ENCODE data around the gene B4GALT6.

B4GALT6 gene

DNA sequence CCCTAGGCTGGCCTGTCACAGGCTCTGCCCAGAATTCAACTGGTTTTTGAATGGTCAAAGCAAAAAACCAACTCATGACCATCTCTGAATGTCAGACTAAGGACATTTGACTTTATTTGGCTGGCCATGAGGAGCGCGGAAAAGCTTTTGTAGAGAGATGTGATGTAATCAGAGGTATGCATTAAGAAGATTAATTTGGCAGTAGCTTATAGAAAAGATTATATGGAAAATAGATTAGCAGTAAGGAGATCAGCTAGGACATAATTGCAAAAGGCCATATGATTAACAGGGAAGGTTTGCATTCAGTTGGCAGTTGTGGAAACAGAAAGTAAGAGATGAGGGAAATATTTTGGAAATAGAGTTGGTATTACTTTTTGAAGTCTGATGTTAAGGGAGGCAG lies 105.0 kb downstream of the B4GALT6 start:
- ChIA-PET POLR2A (no interaction called here), CTCF (interaction anchor here (0.9 kb wide), 1 partner anchor 15 kb away, joined by 5 read pairs; no protein-coding TSS in a partner anchor)
- no peak for TF ChIP-seq ZNF384 (IDR thresholded peaks at IDR 0.05)
- TF ChIP-seq NFRKB (IDR thresholded peaks at IDR 0.05): no peak
- no peak for TF ChIP-seq SP1 (IDR thresholded peaks at IDR 0.05)
- TF ChIP-seq FOXK2 (IDR thresholded peaks at IDR 0.05): no peak
- TF ChIP-seq FOXA1 (IDR thresholded peaks at IDR 0.05): no peak
- no peak for TF ChIP-seq SUZ12 (IDR thresholded peaks at IDR 0.05)
- TF ChIP-seq, protein P1, sequence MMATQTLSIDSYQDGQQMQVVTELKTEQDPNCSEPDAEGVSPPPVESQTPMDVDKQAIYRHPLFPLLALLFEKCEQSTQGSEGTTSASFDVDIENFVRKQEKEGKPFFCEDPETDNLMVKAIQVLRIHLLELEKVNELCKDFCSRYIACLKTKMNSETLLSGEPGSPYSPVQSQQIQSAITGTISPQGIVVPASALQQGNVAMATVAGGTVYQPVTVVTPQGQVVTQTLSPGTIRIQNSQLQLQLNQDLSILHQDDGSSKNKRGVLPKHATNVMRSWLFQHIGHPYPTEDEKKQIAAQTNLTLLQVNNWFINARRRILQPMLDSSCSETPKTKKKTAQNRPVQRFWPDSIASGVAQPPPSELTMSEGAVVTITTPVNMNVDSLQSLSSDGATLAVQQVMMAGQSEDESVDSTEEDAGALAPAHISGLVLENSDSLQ (IDR thresholded peaks at IDR 0.05): no peak
- TF ChIP-seq LEF1 (IDR thresholded peaks at IDR 0.05; ENCODE audit: borderline replicate concordance): no peak
- TF ChIP-seq L3MBTL2 (conservative IDR thresholded peaks at IDR 0.05): no peak
- no peak for TF ChIP-seq TARDBP (IDR thresholded peaks at IDR 0.05)
- TF ChIP-seq FOXM1 (IDR thresholded peaks at IDR 0.05; ENCODE audit: borderline replicate concordance): no peak
- no peak for TF ChIP-seq HDGF (IDR thresholded peaks at IDR 0.05; ENCODE audit: borderline replicate concordance)
- no peak for TF ChIP-seq ELF4 (IDR thresholded peaks at IDR 0.05)
- no peak for TF ChIP-seq ARNT (IDR thresholded peaks at IDR 0.05)
- TF ChIP-seq CTBP1 (IDR thresholded peaks at IDR 0.05; ENCODE audit: borderline replicate concordance): no peak
- TF ChIP-seq BHLHE40 (IDR thresholded peaks at IDR 0.05; ENCODE audit: borderline replicate concordance): no peak
- no peak for DNase-seq (ENCODE audit: extremely low spot score)

DNA sequence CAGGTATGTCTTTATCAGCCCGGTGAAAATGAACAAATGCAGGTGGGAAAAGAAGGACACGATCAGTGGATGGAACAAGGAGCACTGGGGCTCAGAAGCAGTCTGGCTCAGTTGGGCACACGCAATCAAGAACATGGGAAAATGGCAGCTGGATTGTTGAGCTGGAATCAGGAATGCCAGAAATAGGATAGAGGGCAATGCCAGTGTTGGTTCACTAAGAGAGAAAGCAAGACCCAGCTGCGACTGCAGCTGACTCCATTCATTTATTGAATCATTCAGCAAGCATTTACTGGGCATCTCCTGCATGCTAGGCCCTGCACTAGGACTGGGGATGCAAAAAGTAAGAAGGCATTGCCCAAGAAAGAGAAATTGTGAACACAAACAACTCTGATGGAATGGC lies 106.3 kb downstream of the B4GALT6 start:
- POLR2A ChIA-PET: no interaction called here
- no peak for TF ChIP-seq HDGF (IDR thresholded peaks at IDR 0.05; ENCODE audit: borderline replicate concordance)
- TF ChIP-seq SP1 (IDR thresholded peaks at IDR 0.05): no peak
- TF ChIP-seq L3MBTL2 (conservative IDR thresholded peaks at IDR 0.05): no peak
- TF ChIP-seq, protein P1 (IDR thresholded peaks at IDR 0.05): no peak
- TF ChIP-seq FOXM1 (IDR thresholded peaks at IDR 0.05; ENCODE audit: borderline replicate concordance): no peak
- TF ChIP-seq LEF1 (IDR thresholded peaks at IDR 0.05; ENCODE audit: borderline replicate concordance): no peak
- no peak for TF ChIP-seq CTBP1 (IDR thresholded peaks at IDR 0.05; ENCODE audit: borderline replicate concordance)
- TF ChIP-seq SUZ12 (IDR thresholded peaks at IDR 0.05): no peak
- TF ChIP-seq FOXA1 (IDR thresholded peaks at IDR 0.05): no peak
- no peak for TF ChIP-seq ELF4 (IDR thresholded peaks at IDR 0.05)
- no peak for TF ChIP-seq ZNF384 (IDR thresholded peaks at IDR 0.05)
- TF ChIP-seq ARNT (IDR thresholded peaks at IDR 0.05): no peak
- no peak for TF ChIP-seq FOXK2 (IDR thresholded peaks at IDR 0.05)
- TF ChIP-seq NFRKB (IDR thresholded peaks at IDR 0.05): no peak
- CTCF ChIA-PET: interaction anchor here (1.0 kb wide), 1 partner anchor 15 kb away, joined by 3 read pairs; no protein-coding TSS in a partner anchor
- no peak for DNase-seq (ENCODE audit: extremely low spot score)

DNA sequence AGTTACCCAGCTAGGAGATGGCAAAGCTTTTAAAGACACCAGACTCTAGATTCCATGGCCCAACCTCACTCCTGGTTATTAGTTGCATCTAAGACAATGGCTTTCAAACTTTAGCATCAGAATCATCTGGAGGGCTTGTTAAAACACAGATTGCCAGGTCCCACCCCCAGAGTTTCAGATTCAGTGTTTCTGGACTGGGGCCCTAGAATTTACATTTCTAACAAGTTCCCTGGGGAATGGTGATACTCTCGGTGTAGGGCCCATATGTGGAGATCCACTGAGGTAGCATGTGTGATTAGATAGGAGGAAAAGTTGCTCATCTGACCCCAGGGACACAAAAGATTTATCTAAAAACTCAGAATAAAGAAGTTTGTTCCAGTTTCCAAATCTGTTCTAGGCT lies 107.2 kb downstream of the B4GALT6 start:
- POLR2A ChIA-PET: no interaction called here
- no peak for DNase-seq (ENCODE audit: extremely low spot score)
- CTCF ChIA-PET: interaction anchor here (0.6 to 1.0 kb wide), 2 partner anchors 14 to 242 kb away, joined by 3 read pairs; no protein-coding TSS in a partner anchor
- TF ChIP-seq ELF4 (IDR thresholded peaks at IDR 0.05) (no peak), SP1 (IDR thresholded peaks at IDR 0.05) (no peak), BHLHE40 (IDR thresholded peaks at IDR 0.05; ENCODE audit: borderline replicate concordance) (no peak), FOXM1 (IDR thresholded peaks at IDR 0.05; ENCODE audit: borderline replicate concordance) (no peak), TARDBP (IDR thresholded peaks at IDR 0.05) (no peak), LEF1 (IDR thresholded peaks at IDR 0.05; ENCODE audit: borderline replicate concordance) (no peak), L3MBTL2 (conservative IDR thresholded peaks at IDR 0.05) (no peak), FOXK2 (IDR thresholded peaks at IDR 0.05) (no peak), FOXA1 (IDR thresholded peaks at IDR 0.05) (no peak), NFRKB (IDR thresholded peaks at IDR 0.05) (no peak), ZNF384 (IDR thresholded peaks at IDR 0.05) (no peak), CTBP1 (IDR thresholded peaks at IDR 0.05; ENCODE audit: borderline replicate concordance) (no peak), ARNT (IDR thresholded peaks at IDR 0.05) (no peak), SUZ12 (IDR thresholded peaks at IDR 0.05) (no peak), HDGF (IDR thresholded peaks at IDR 0.05; ENCODE audit: borderline replicate concordance) (no peak)
- TF ChIP-seq, protein P1 (IDR thresholded peaks at IDR 0.05): no peak

DNA sequence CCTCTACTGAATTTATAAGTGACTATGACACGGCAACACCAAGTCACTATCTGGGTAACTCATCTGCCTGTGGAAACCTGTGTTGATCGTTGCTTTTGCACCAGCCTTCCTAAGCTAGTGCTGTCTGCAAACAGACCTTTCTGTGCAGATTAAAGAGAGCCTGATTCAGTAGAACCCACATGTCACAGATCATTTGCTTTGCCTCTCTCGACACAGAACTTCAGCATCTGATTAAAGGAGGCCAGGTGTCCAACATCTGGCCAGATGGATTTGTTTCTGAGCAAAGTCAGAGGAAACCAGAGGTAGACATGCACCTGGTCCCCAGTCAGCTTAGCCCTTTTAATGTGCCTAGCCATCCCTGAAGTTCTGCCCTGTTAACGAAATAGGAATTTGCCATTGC lies 107.7 kb downstream of the B4GALT6 start:
- TF ChIP-seq ARNT (IDR thresholded peaks at IDR 0.05) (no peak), HDGF (IDR thresholded peaks at IDR 0.05; ENCODE audit: borderline replicate concordance) (no peak), BHLHE40 (IDR thresholded peaks at IDR 0.05; ENCODE audit: borderline replicate concordance) (no peak), FOXK2 (IDR thresholded peaks at IDR 0.05) (no peak), FOXM1 (IDR thresholded peaks at IDR 0.05; ENCODE audit: borderline replicate concordance) (no peak), ZNF384 (IDR thresholded peaks at IDR 0.05) (no peak), SUZ12 (IDR thresholded peaks at IDR 0.05) (no peak), L3MBTL2 (conservative IDR thresholded peaks at IDR 0.05) (no peak), CTBP1 (IDR thresholded peaks at IDR 0.05; ENCODE audit: borderline replicate concordance) (no peak), SP1 (IDR thresholded peaks at IDR 0.05) (no peak), LEF1 (IDR thresholded peaks at IDR 0.05; ENCODE audit: borderline replicate concordance) (no peak)
- CTCF ChIA-PET: interaction anchor here (0.6 to 1.6 kb wide), 3 partner anchors 12 to 242 kb away, joined by 3 to 6 read pairs (median 3); no protein-coding TSS in a partner anchor
- DNase-seq (ENCODE audit: extremely low spot score): no peak
- POLR2A ChIA-PET: no interaction called here

DNA sequence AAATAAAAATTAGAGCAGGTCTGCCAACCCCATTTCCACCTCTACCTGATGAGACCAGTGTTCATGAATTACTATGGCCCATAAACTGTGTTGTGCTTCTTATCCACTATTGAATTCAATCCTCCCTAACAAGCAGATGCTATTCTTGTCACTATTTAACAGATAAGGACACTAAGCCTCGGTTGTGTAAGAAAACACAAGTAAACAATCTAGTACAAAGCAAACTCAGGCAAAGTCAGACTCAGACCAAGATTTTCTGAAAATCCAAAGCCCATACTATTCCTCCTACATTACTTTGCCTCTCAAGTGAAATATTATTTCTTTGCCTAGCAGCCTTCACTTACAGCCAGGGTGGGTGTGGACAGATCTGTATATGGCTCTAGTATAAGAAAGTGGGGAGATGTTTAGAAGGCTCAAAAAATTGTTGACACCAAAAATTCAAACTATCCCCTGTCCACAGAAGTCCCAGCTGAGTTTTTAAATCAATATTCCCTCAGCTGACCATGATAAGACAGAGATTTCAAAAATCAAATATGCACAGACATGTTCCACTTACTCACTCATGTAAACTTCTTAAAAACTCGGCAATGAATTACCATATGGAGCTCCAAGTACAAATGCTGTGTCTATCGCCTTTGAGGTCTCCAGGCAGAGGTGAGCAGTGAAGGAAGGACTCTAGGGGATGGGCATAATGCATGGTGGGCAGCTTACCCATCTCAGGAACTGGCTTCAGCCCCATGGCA lies 108.7 kb downstream of the B4GALT6 start:
- no peak for TF ChIP-seq LEF1 (IDR thresholded peaks at IDR 0.05; ENCODE audit: borderline replicate concordance)
- no peak for TF ChIP-seq TARDBP (IDR thresholded peaks at IDR 0.05)
- no peak for TF ChIP-seq ZNF384 (IDR thresholded peaks at IDR 0.05)
- no peak for TF ChIP-seq HDGF (IDR thresholded peaks at IDR 0.05; ENCODE audit: borderline replicate concordance)
- ChIA-PET CTCF (interaction anchor here (1.6 kb wide), 2 partner anchors 11 to 13 kb away, joined by 3 to 6 read pairs; no protein-coding TSS in a partner anchor), POLR2A (no interaction called here)
- DNase-seq (ENCODE audit: extremely low spot score): no peak
